ENCODE data around the gene SYTL3.

DNA sequence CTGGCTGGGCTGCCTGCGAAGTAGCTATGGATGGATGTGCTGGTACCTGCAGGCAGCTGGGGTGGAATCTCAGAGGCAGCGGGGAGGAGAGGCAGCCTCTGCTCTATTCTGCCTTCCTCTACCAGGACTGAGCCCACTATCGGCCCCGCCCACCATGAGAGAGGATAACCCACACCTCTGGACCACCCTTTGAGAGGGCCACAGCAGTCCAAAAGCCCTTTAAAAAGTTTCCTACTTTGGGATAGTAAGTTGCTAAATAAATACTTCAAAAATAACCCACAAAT lies 133.3 kb downstream of the SYTL3 start:
- TF ChIP-seq GATA2 (IDR thresholded peaks at IDR 0.05; ENCODE audit: low read depth, low read length) = no peak
- no peak for TF ChIP-seq GATA3 (IDR thresholded peaks at IDR 0.05; ENCODE audit: low read depth, low read length)

All from SH-SY5Y (cell line).